ENCODE results near the gene COL18A1. TPM values are rescaled to one million over a fixed set of nuclear protein-coding genes. Genes with fewer than 3 reads are reported as not detected.

COL18A1 gene
- total and polyA plus RNA-seq, 2 of the 8 experiments (the other 6 are each of a cell fraction or from before 2014, with no cell fraction given), result 145 to 201 TPM

GRCh38 chr21:45383615-45384201 is 21.3 kb upstream of the COL18A1 start:
- 0 out of 2 replicates have a peak overlapping the region, but pooled peaks have one; percentile 53 for H4K8ac ChIP-seq (ENCODE audit: extremely low read depth, insufficient read depth, low read length)
- H3K23me2 ChIP-seq (ENCODE audit: low read depth, low read length), result no peaks in the 10 kb centered on the region
- H2BK5ac ChIP-seq (ENCODE audit: low read depth, low read length), result no peak overlapping the region
- no peaks in the 10 kb centered on the region for H3K79me1 ChIP-seq (ENCODE audit: low read depth, low read length)
- H2AK5ac ChIP-seq (ENCODE audit: low read depth, low read length), result no peak overlapping the region
- H3K9me3 ChIP-seq (ENCODE audit: insufficient read depth in 2 of 2, low read depth in 1 of 2, low read length in 1 of 2), result peaks cover 0 to 3% of the 10 kb centered on the region in 2 experiments; a peak in 1 of 4 replicates
- H3K18ac ChIP-seq (ENCODE audit: extremely low read depth, low read length), result peak overlapping the region; percentile 32; the same call in 1 of the 2 replicates
- H3K56ac ChIP-seq (replicated peaks; ENCODE audit: insufficient read length, low read depth, low read length), result no peak overlapping the region
- ChIA-PET POLR2A (ENCODE audit: partially characterized antibody) (interaction anchor here (1.0 to 1.6 kb wide), 2 partner anchors 8 to 59 kb away, joined by 3 to 4 read pairs; no protein-coding TSS in a partner anchor), CTCF (ENCODE audit: partially characterized antibody) (interaction anchor here (1.5 to 5.1 kb wide), 6 partner anchors 10 to 91 kb away, joined by 3 to 25 read pairs (median 6); no protein-coding TSS in a partner anchor)
- no peaks in the 10 kb centered on the region for H3K27me3 ChIP-seq (replicated peaks in 1 of 4; ENCODE audit: control insufficient read depth in 3 of 4, extremely low read depth in 1 of 4, insufficient read depth in 3 of 4, low read length in 3 of 4)
- no peak overlapping the region for H3K9ac ChIP-seq (replicated peaks in 1 of 4; ENCODE audit: extremely low read depth in 1 of 4, low read depth in 3 of 4, low read length in 3 of 4)
- peak overlapping the region; percentile 88; the same call in 1 of the 2 replicates for H2BK15ac ChIP-seq (ENCODE audit: low read length)
- no peaks in the 10 kb centered on the region for H3K36me3 ChIP-seq (ENCODE audit: control insufficient read depth in 2 of 4, insufficient read depth in 4 of 4, low read length in 3 of 4)
- H2BK12ac ChIP-seq (ENCODE audit: low read depth, low read length), result peak overlapping the region; percentile 75; the same call in 1 of the 2 replicates
- H3K4me2 ChIP-seq (ENCODE audit: insufficient read depth in 1 of 2, low read depth in 2 of 2, low read length in 2 of 2), result no peak overlapping the region
- peak in 1 of 2 experiments; percentile 44 for DNase-seq (ENCODE audit: low read depth in 1 of 2, low spot score in 2 of 2)
- FAIRE-seq, result no peak
- no peak overlapping the region for H2BK120ac ChIP-seq (replicated peaks; ENCODE audit: low read depth, low read length)
- 65% methylated on average over 16 of the region's 26 CpGs; no CpG with 5 or more reads in 1 of the 2 experiments for WGBS, 2 experiments (ENCODE audit: extremely low coverage in 1 of 2, insufficient coverage in 1 of 2, insufficient read length in 1 of 2, insufficient replicate concordance in 2 of 2, low coverage in 1 of 2, low lambda C conversion rate in 2 of 2, missing lambda C conversion rate in 1 of 2)
- H2AFZ ChIP-seq (ENCODE audit: low read length), result no peak overlapping the region
- no peak overlapping the region for H3K14ac ChIP-seq (ENCODE audit: insufficient read length)
- no peak overlapping the region for H3K23ac ChIP-seq (ENCODE audit: insufficient read length)
- H3K4me1 ChIP-seq (replicated peaks in 1 of 4; ENCODE audit: control insufficient read depth in 3 of 4, insufficient read depth in 4 of 4, low read length in 3 of 4), result peaks cover 0 to 4% (median 2%) of the 10 kb centered on the region in 4 experiments; a peak in 6 of 7 replicates
- no peak overlapping the region for H3K27ac ChIP-seq (ENCODE audit: low read depth, low read length)
- no peak overlapping the region for H3K4ac ChIP-seq (replicated peaks; ENCODE audit: insufficient read length, low read depth, low read length)
- H4K5ac ChIP-seq (ENCODE audit: insufficient read length, low read depth, low read length), result peak overlapping the region; percentile 21
- peak overlapping the region; percentile 74 for H4K91ac ChIP-seq (replicated peaks; ENCODE audit: insufficient read length, low read length)
- H4K20me1 ChIP-seq (replicated peaks in 1 of 2; ENCODE audit: control insufficient read depth in 1 of 2, insufficient read depth in 2 of 2, low read length in 2 of 2), result no peaks in the 10 kb centered on the region
- H3K79me2 ChIP-seq (ENCODE audit: control insufficient read depth in 1 of 2, insufficient read depth in 2 of 2, low read length in 2 of 2), result no peaks in the 10 kb centered on the region
- peak overlapping the region; percentile 72; the same call in 1 of the 2 replicates for H2BK20ac ChIP-seq (ENCODE audit: low read length)
- no peak overlapping the region for H3K4me3 ChIP-seq (ENCODE audit: extremely low read depth in 1 of 4, insufficient read depth in 2 of 4, low read depth in 3 of 4, low read length in 4 of 4)
- no peak for TF ChIP-seq TAF7 (optimal IDR thresholded peaks at IDR 0.05; ENCODE audit: borderline replicate concordance, low read depth, low read length)
- TF ChIP-seq ASH2L (IDR thresholded peaks at IDR 0.05; ENCODE audit: low read length), result no peak
- no peak for TF ChIP-seq MAX (IDR thresholded peaks at IDR 0.05)
- TF ChIP-seq CHD2 (IDR thresholded peaks at IDR 0.05; ENCODE audit: low read length), result no peak
- TF ChIP-seq RNF2 (IDR thresholded peaks at IDR 0.05; ENCODE audit: borderline replicate concordance, low read depth, low read length, missing control alignments, poor library complexity, severe bottlenecking), result no peak
- TF ChIP-seq TBP (IDR thresholded peaks at IDR 0.05; ENCODE audit: low read depth, low read length), result no peak
- no peak for TF ChIP-seq POLR2A (IDR thresholded peaks at IDR 0.05; ENCODE audit: control extremely low read depth in 1 of 2, low read depth in 2 of 2, low read length in 2 of 2)
- TF ChIP-seq YY1 (IDR thresholded peaks at IDR 0.05; ENCODE audit: low read depth, low read length), result no peak
- no peak for TF ChIP-seq SP4 (IDR thresholded peaks at IDR 0.05; ENCODE audit: low read length)
- TF ChIP-seq RAD21 (IDR thresholded peaks at IDR 0.05 in 1 of 2, conservative IDR thresholded peaks at IDR 0.05 in 1 of 2; ENCODE audit: low read depth in 2 of 2, low read length in 2 of 2), result peak; percentile 48 to 64
- TF ChIP-seq BCL11A (IDR thresholded peaks at IDR 0.05; ENCODE audit: low read depth in 2 of 2, low read length in 2 of 2), result no peak
- TF ChIP-seq MAFK (IDR thresholded peaks at IDR 0.05; ENCODE audit: low read depth, low read length), result no peak
- no peak for TF ChIP-seq POU5F1 (IDR thresholded peaks at IDR 0.05; ENCODE audit: low read depth, low read length)

Data from H1 (cell line).